ENCODE measurements around the gene KLHL3. TPM values are rescaled to one million over a fixed set of nuclear protein-coding genes. Genes with fewer than 3 reads are reported as not detected.

The KLHL3 gene
- total RNA-seq, 4 donors from 2014 or later, result 0.46 to 4.6 (median 1.7) TPM

DNA sequence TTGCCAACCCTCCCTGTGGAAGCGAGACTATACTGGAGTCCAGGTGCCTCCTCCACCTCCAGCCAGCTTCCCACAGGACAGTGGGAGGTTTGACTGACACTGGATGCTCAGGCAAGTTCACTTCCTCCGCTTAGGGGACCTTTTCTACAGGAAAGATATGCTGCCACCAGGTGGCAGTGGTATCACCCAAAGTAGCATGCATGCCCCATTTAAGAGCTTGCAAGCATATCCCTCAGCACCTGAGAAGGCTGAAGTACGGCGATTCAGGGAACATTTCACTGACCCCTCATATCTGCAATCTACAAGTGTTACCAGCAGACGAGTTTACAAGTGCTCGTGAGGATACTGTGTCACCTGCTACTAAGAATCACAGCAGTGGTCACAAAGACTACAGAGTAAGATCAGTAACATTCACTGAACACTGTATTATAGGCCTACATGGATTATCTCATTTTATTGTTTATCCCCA lies 75.5 kb downstream of the KLHL3 start:
- DNase-seq (peak; percentile 19 to 51), ATAC-seq (peak; percentile 84 to 85)
- in situ Hi-C loops (cut with MboI; ENCODE audit: low sequenced_read_pairs in 4 of 4) (loop anchor here in 1 of 4 donors (25.0 kb wide), 1 partner anchor 477 kb away; the partner anchor contains the start of gene NME5), intact Hi-C loops (cut with DNase I; ENCODE audit: low total_unique reads) (loop anchor here (1.0 to 10.0 kb wide), 5 partner anchors 30 to 474 kb away; partner anchors contain the start of gene NME5)
- no peaks in the 10 kb centered on the region for H3K27me3 ChIP-seq
- no peak overlapping the region for H3K27ac ChIP-seq
- H3K36me3 ChIP-seq, result no peaks in the 10 kb centered on the region
- TF ChIP-seq POLR2A (IDR thresholded peaks at IDR 0.05), result no peak
- TF ChIP-seq, protein P1, sequence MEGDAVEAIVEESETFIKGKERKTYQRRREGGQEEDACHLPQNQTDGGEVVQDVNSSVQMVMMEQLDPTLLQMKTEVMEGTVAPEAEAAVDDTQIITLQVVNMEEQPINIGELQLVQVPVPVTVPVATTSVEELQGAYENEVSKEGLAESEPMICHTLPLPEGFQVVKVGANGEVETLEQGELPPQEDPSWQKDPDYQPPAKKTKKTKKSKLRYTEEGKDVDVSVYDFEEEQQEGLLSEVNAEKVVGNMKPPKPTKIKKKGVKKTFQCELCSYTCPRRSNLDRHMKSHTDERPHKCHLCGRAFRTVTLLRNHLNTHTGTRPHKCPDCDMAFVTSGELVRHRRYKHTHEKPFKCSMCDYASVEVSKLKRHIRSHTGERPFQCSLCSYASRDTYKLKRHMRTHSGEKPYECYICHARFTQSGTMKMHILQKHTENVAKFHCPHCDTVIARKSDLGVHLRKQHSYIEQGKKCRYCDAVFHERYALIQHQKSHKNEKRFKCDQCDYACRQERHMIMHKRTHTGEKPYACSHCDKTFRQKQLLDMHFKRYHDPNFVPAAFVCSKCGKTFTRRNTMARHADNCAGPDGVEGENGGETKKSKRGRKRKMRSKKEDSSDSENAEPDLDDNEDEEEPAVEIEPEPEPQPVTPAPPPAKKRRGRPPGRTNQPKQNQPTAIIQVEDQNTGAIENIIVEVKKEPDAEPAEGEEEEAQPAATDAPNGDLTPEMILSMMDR (IDR thresholded peaks at IDR 0.05 in 4 of 5, conservative IDR thresholded peaks at IDR 0.05 in 1 of 5), result peak; percentile 20 to 80 (median 72)
- no peak overlapping the region for H3K4me3 ChIP-seq
- no peaks in the 10 kb centered on the region for H3K9me3 ChIP-seq
- H3K4me1 ChIP-seq, result no peaks in the 10 kb centered on the region

GRCh38 chr5:137659209-137659608 lies 76.7 kb downstream of the KLHL3 start:
- H3K27ac ChIP-seq, result no peak overlapping the region
- ATAC-seq, result no peak
- in situ Hi-C loops (cut with MboI; ENCODE audit: low sequenced_read_pairs in 4 of 4) (loop anchor here in 2 of 4 donors (10.0 to 25.0 kb wide), 2 partner anchors 86 to 478 kb away; partner anchors contain the start of gene NME5 (in 1 of the 2)), intact Hi-C loops (cut with DNase I; ENCODE audit: low total_unique reads) (no loop called here)
- H3K36me3 ChIP-seq, result no peaks in the 10 kb centered on the region
- no peak overlapping the region for H3K4me3 ChIP-seq
- no peak for TF ChIP-seq POLR2A (IDR thresholded peaks at IDR 0.05)
- TF ChIP-seq, protein P1 (IDR thresholded peaks at IDR 0.05 in 4 of 5, conservative IDR thresholded peaks at IDR 0.05 in 1 of 5), result no peak
- H3K9me3 ChIP-seq, result no peaks in the 10 kb centered on the region
- no peak for DNase-seq
- no peaks in the 10 kb centered on the region for H3K27me3 ChIP-seq
- H3K4me1 ChIP-seq, result no peaks in the 10 kb centered on the region

DNA sequence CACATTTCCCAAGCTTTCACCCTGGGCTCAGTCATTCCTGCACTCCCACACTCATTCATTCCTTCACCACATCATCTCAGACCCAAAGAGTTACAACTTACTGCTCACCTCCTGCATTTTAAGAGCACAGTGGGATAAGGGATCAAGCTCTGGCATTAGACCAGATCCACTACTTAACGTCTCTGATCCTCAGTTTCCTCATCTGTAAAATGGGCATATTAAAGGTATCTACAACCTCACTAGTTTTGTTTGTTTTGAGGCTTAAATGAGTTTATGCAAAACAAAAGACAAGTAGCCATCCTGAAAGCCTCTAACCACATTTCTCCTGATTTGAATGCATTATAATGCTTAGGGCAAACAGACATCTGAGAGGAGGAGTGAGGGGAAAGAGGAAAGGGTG lies 77.6 kb downstream of the KLHL3 start:
- H3K36me3 ChIP-seq, result no peaks in the 10 kb centered on the region
- no peak overlapping the region for H3K27ac ChIP-seq
- TF ChIP-seq, protein P1 (IDR thresholded peaks at IDR 0.05 in 4 of 5, conservative IDR thresholded peaks at IDR 0.05 in 1 of 5), result no peak
- TF ChIP-seq POLR2A (IDR thresholded peaks at IDR 0.05), result no peak
- H3K9me3 ChIP-seq, result no peaks in the 10 kb centered on the region
- no peaks in the 10 kb centered on the region for H3K4me1 ChIP-seq
- H3K4me3 ChIP-seq, result no peak overlapping the region
- no peak for DNase-seq
- intact Hi-C loops (cut with DNase I; ENCODE audit: low total_unique reads) (no loop called here), in situ Hi-C loops (cut with MboI; ENCODE audit: low sequenced_read_pairs in 4 of 4) (loop anchor here in 2 of 4 donors (10.0 to 25.0 kb wide), 2 partner anchors 86 to 479 kb away; partner anchors contain the start of gene NME5 (in 1 of the 2))
- H3K27me3 ChIP-seq, result no peaks in the 10 kb centered on the region
- ATAC-seq, result no peak

GRCh38 chr5:137657073-137657472 lies 78.8 kb downstream of the KLHL3 start:
- Histone ChIP-seq H3K4me1 (no peaks in the 10 kb centered on the region), H3K27ac (no peak overlapping the region), H3K36me3 (no peaks in the 10 kb centered on the region), H3K27me3 (no peaks in the 10 kb centered on the region), H3K4me3 (no peak overlapping the region), H3K9me3 (no peaks in the 10 kb centered on the region)
- ATAC-seq, result no peak
- in situ Hi-C loops (cut with MboI; ENCODE audit: low sequenced_read_pairs in 4 of 4) (loop anchor here in 2 of 4 donors (10.0 to 25.0 kb wide), 2 partner anchors 88 to 480 kb away; partner anchors contain the start of gene NME5 (in 1 of the 2)), intact Hi-C loops (cut with DNase I; ENCODE audit: low total_unique reads) (no loop called here)
- no peak for DNase-seq
- no peak for TF ChIP-seq POLR2A (IDR thresholded peaks at IDR 0.05)
- TF ChIP-seq, protein P1 (IDR thresholded peaks at IDR 0.05 in 4 of 5, conservative IDR thresholded peaks at IDR 0.05 in 1 of 5), result no peak
